D341Med (cell line): Measurements from ENCODE around the gene PARD3.
"Not testable (repeated sequence)": the region's sequence is repeated elsewhere in the genome, so short reads cannot be mapped to it uniquely, and the experiment has no call there.

Experiments used
- DNase-seq: peaks from one replicate; pipeline ENCODE4 v3.0.0; 2012; ENCODE audit warnings: low spot score

The PARD3 gene

GRCh38 chr10:34797155-34797554 lies 17.9 kb downstream of the PARD3 start:
- no peak for DNase-seq

GRCh38 chr10:34796133-34796532 lies 19.0 kb downstream of the PARD3 start:
- no peak for DNase-seq

- DNase-seq = no peak
These were observed 19.8 kb downstream of the PARD3 start for GRCh38 chr10:34795334-34795733.

- no peak for DNase-seq
These were observed 20.3 kb downstream of the PARD3 start for GRCh38 chr10:34794835-34795234.

GRCh38 chr10:34793581-34793980 lies 21.5 kb downstream of the PARD3 start:
- not testable (repeated sequence) for DNase-seq

GRCh38 chr10:34792881-34793280 lies 22.2 kb downstream of the PARD3 start:
- no peak for DNase-seq

- no peak for DNase-seq
These were observed 23.1 kb downstream of the PARD3 start for GRCh38 chr10:34791947-34792346.

GRCh38 chr10:34791228-34791627 lies 23.9 kb downstream of the PARD3 start:
- no peak for DNase-seq

GRCh38 chr10:34789966-34790506 lies 25.1 kb downstream of the PARD3 start:
- no peak for DNase-seq

GRCh38 chr10:34786464-34786863 lies 28.6 kb downstream of the PARD3 start:
- DNase-seq = peak; percentile 60

GRCh38 chr10:34781711-34782110 lies 33.4 kb downstream of the PARD3 start:
- no peak for DNase-seq

GRCh38 chr10:34780818-34781380 lies 34.2 kb downstream of the PARD3 start:
- no peak for DNase-seq

GRCh38 chr10:34778237-34778636 lies 36.9 kb downstream of the PARD3 start:
- no peak for DNase-seq

- DNase-seq = no peak
These were observed 38.9 kb downstream of the PARD3 start for GRCh38 chr10:34776090-34776690.

- DNase-seq = no peak
These were observed 40.0 kb downstream of the PARD3 start for GRCh38 chr10:34775044-34775637.

GRCh38 chr10:34773636-34774630 lies 41.2 kb downstream of the PARD3 start:
- DNase-seq = no peak

- DNase-seq = no peak
These were observed 43.6 kb downstream of the PARD3 start for GRCh38 chr10:34771525-34771924.

GRCh38 chr10:34771106-34771505 lies 44.0 kb downstream of the PARD3 start:
- DNase-seq = no peak

GRCh38 chr10:34769899-34770298 lies 45.2 kb downstream of the PARD3 start:
- no peak for DNase-seq

GRCh38 chr10:34768972-34769330 lies 46.1 kb downstream of the PARD3 start:
- no peak for DNase-seq

- no peak for DNase-seq
These were observed 46.7 kb downstream of the PARD3 start for GRCh38 chr10:34768261-34768971.
